H1 (cell line): ENCODE measurements around the gene SERPINA6. TPM values are rescaled to one million over a fixed set of nuclear protein-coding genes. Genes with fewer than 3 reads are reported as not detected.

Experiments used
- CTCF ChIA-PET: fragments of 300-600 bp; sonication (Branson Sonifier 250); formaldehyde crosslinking; loops from one replicate; lab custom pipeline; 2021; ENCODE audit not compliant: partially characterized antibody; lab: Charles Lee
- POLR2A ChIA-PET: fragments of 300-600 bp; sonication (Branson Sonifier 250); formaldehyde crosslinking; loops from one replicate; lab custom pipeline; 2021; ENCODE audit warnings: inconsistent platforms; ENCODE audit not compliant: partially characterized antibody; lab: Charles Lee
- DNase-seq, 2 experiments: peaks; one replicate each; pipeline versions ENCODE4 v3.0.0 to v3.0.0-alpha.2; 2010 to 2022; ENCODE audit warnings: low spot score in 2 of 2, low read depth in 1 of 2, mixed read lengths in 1 of 2
- FAIRE-seq: peaks from 2 replicates; lab custom pipeline; 2011; peaks lifted over from hg19 to GRCh38; lab: Jason Lieb, UNC
- H2AFZ ChIP-seq: 2 replicates; pipeline ENCODE4 v1.8.1; 2012; ENCODE audit warnings: low read length, inconsistent platforms
- H2AK5ac ChIP-seq: 2 replicates; pipeline ENCODE4 v1.6.1; 2013; ENCODE audit warnings: low read depth, low read length
- H2BK120ac ChIP-seq: replicated peaks from 2 replicates; pipeline ENCODE3; 2013; ENCODE audit warnings: low read depth, low read length, inconsistent platforms
- H2BK12ac ChIP-seq: 2 replicates; pipeline ENCODE4 v1.6.1; 2013; ENCODE audit warnings: low read depth, low read length
- H2BK15ac ChIP-seq: 2 replicates; pipeline ENCODE4 v1.6.1; 2013; ENCODE audit warnings: low read length
- H2BK20ac ChIP-seq: 2 replicates; pipeline ENCODE4 v1.6.1; 2013; ENCODE audit warnings: low read length
- H2BK5ac ChIP-seq: 2 replicates; pipeline ENCODE4 v1.6.1; 2013; ENCODE audit warnings: low read depth, low read length
- H3K14ac ChIP-seq: 2 replicates; pipeline ENCODE4 v1.6.1; 2013; ENCODE audit warnings: inconsistent platforms; ENCODE audit not compliant: insufficient read length
- H3K18ac ChIP-seq: 2 replicates; pipeline ENCODE4 v1.6.1; 2013; ENCODE audit warnings: low read length; ENCODE audit errors: extremely low read depth
- H3K23ac ChIP-seq: 2 replicates; pipeline ENCODE4 v1.6.1; 2013; ENCODE audit warnings: inconsistent platforms; ENCODE audit not compliant: insufficient read length
- H3K23me2 ChIP-seq: 2 replicates; pipeline ENCODE4 v1.6.1; 2013; ENCODE audit warnings: low read depth, low read length
- H3K27ac ChIP-seq: 2 replicates; pipeline ENCODE4 v1.6.1; 2011; ENCODE audit warnings: low read depth, low read length, inconsistent platforms
- H3K27me3 ChIP-seq, 4 experiments: replicated peaks in 1 of 4; 1 replicate in 1 of 4; 2 replicates in 3 of 4; pipeline versions ENCODE4 v1.6.1 to v1.8.1; 2011 to 2013; ENCODE audit warnings: low read length in 3 of 4, mild to moderate bottlenecking in 3 of 4, inconsistent platforms in 2 of 4, mixed read lengths in 2 of 4, moderate library complexity in 1 of 4; ENCODE audit not compliant: control insufficient read depth in 3 of 4, insufficient read depth in 3 of 4; ENCODE audit errors: extremely low read depth in 1 of 4
- H3K36me3 ChIP-seq, 4 experiments: 2 replicates each; pipeline versions ENCODE4 v1.6.1 to v1.8.1; 2011 to 2013; ENCODE audit warnings: mild to moderate bottlenecking in 4 of 4, low read length in 3 of 4, moderate library complexity in 2 of 4, control low read depth in 1 of 4, inconsistent platforms in 1 of 4; ENCODE audit not compliant: insufficient read depth in 4 of 4, control insufficient read depth in 2 of 4
- H3K4ac ChIP-seq: replicated peaks from 2 replicates; pipeline ENCODE3; 2013; ENCODE audit warnings: low read length, low read depth, mixed read lengths, inconsistent platforms; ENCODE audit not compliant: insufficient read length
- H3K4me1 ChIP-seq, 4 experiments: replicated peaks in 1 of 4; 1 replicate in 1 of 4; 2 replicates in 3 of 4; pipeline versions ENCODE4 v1.6.1 to v1.8.1; 2011 to 2013; ENCODE audit warnings: low read length in 3 of 4, inconsistent platforms in 2 of 4, mixed read lengths in 1 of 4; ENCODE audit not compliant: insufficient read depth in 4 of 4, control insufficient read depth in 3 of 4
- H3K4me2 ChIP-seq, 2 experiments: 2 replicates each; pipeline versions ENCODE4 v1.6.1 to v1.8.1; 2011 to 2013; ENCODE audit warnings: low read depth in 2 of 2, low read length in 2 of 2, control low read depth in 1 of 2, inconsistent platforms in 1 of 2, mild to moderate bottlenecking in 1 of 2; ENCODE audit not compliant: insufficient read depth in 1 of 2
- H3K4me3 ChIP-seq, 4 experiments: fragments of 200-600, 300-600 bp in 1 of 4; sonication (generic), shearing (Covaris generic), sonication (Bioruptor Twin) in 1 of 4; 2 replicates each; pipeline versions ENCODE4 v1.5.1 to v1.8.1; 2011 to 2016; ENCODE audit warnings: low read length in 4 of 4, low read depth in 3 of 4, control low read depth in 2 of 4, inconsistent platforms in 2 of 4, mild to moderate bottlenecking in 2 of 4, mixed read lengths in 1 of 4, moderate library complexity in 1 of 4; ENCODE audit not compliant: insufficient read depth in 2 of 4; ENCODE audit errors: extremely low read depth in 1 of 4
- H3K56ac ChIP-seq: replicated peaks from 2 replicates; pipeline ENCODE3; 2013; ENCODE audit warnings: low read depth, mild to moderate bottlenecking, mixed read lengths, low read length, inconsistent platforms; ENCODE audit not compliant: insufficient read length
- H3K79me1 ChIP-seq: 2 replicates; pipeline ENCODE4 v1.6.1; 2013; ENCODE audit warnings: low read depth, low read length, control low read depth
- H3K79me2 ChIP-seq, 2 experiments: 2 replicates each; pipeline versions ENCODE4 v1.6.1 to v1.8.1; 2012 to 2013; ENCODE audit warnings: low read length in 2 of 2, mild to moderate bottlenecking in 2 of 2, inconsistent platforms in 1 of 2; ENCODE audit not compliant: insufficient read depth in 2 of 2, control insufficient read depth in 1 of 2
- H3K9ac ChIP-seq, 4 experiments: replicated peaks in 1 of 4; 1 replicate in 1 of 4; 2 replicates in 3 of 4; pipeline versions ENCODE4 v1.6.1 to v1.8.1; 2011 to 2013; ENCODE audit warnings: low read depth in 3 of 4, low read length in 3 of 4, control low read depth in 2 of 4, mild to moderate bottlenecking in 2 of 4, moderate library complexity in 2 of 4, inconsistent platforms in 1 of 4; ENCODE audit errors: extremely low read depth in 1 of 4
- H3K9me3 ChIP-seq, 2 experiments: 2 replicates each; pipeline versions ENCODE4 v1.6.1 to v1.8.1; 2012 to 2013; ENCODE audit warnings: mild to moderate bottlenecking in 2 of 2, moderate library complexity in 2 of 2, control low read depth in 1 of 2, inconsistent platforms in 1 of 2, low read depth in 1 of 2, low read length in 1 of 2, mixed read lengths in 1 of 2; ENCODE audit not compliant: insufficient read depth in 2 of 2
- H4K20me1 ChIP-seq, 2 experiments: replicated peaks in 1 of 2; 2 replicates each; pipeline versions ENCODE3 to v1.8.1; 2011 to 2013; ENCODE audit warnings: inconsistent platforms in 2 of 2, low read length in 2 of 2, mild to moderate bottlenecking in 1 of 2; ENCODE audit not compliant: insufficient read depth in 2 of 2, control insufficient read depth in 1 of 2
- H4K5ac ChIP-seq: 2 replicates; pipeline ENCODE4 v1.6.1; 2013; ENCODE audit warnings: low read length, low read depth, mixed read lengths, inconsistent platforms; ENCODE audit not compliant: insufficient read length
- H4K8ac ChIP-seq: 2 replicates; pipeline ENCODE4 v1.8.0; 2013; ENCODE audit warnings: mild to moderate bottlenecking, moderate library complexity, low read length, inconsistent platforms; ENCODE audit not compliant: insufficient read depth; ENCODE audit errors: extremely low read depth
- H4K91ac ChIP-seq: replicated peaks from 2 replicates; pipeline ENCODE3; 2013; ENCODE audit warnings: low read length, mixed read lengths, inconsistent platforms; ENCODE audit not compliant: insufficient read length
- WGBS, 2 experiments: shearing (Covaris generic) in 1 of 2; methylation state at CpG; one replicate each; pipeline versions ENCODE4 v1.1.6 to v1.1.7; 2013 to 2015; ENCODE audit warnings: low lambda C conversion rate in 2 of 2, mixed read lengths in 2 of 2, inconsistent platforms in 1 of 2, low coverage in 1 of 2, missing lambda C conversion rate in 1 of 2; ENCODE audit not compliant: insufficient replicate concordance in 2 of 2, insufficient coverage in 1 of 2, insufficient read length in 1 of 2; ENCODE audit errors: extremely low coverage in 1 of 2, missing lambda C conversion rate in 1 of 2; 5-methylcytosine and 5-hydroxymethylcytosine counted together
- polyA plus RNA-seq, 7 experiments: library from polyadenylated mRNA; depleted of rRNA in 3 of 7; stranded (reverse) in 5 of 7; unstranded in 2 of 7; fragments of >200 nt in 5 of 7; fragments of 200-250 nt in 2 of 7; gene quantifications; 1 replicate in 5 of 7; 2 replicates in 1 of 7; 4 replicates in 1 of 7; pipeline versions ENCODE4 v1.2.1 to v1.2.3, GENCODE V29; 2011 to 2013; ENCODE audit warnings: missing spikeins in 2 of 7, mixed read lengths in 2 of 7
- total RNA-seq: library from RNA; stranded (reverse); fragmentation: NEBNext Ultra II Directional; extraction: Animal tissue kit (Norgen Biotek cat#: 25700); gene quantifications from 2 replicates; pipeline ENCODE4 v1.2.1, GENCODE V29; 2021

SERPINA6 gene
- total and polyA plus RNA-seq, 2 of the 8 experiments (the other 6 are each of a cell fraction or from before 2014, with no cell fraction given), result not detected

DNA sequence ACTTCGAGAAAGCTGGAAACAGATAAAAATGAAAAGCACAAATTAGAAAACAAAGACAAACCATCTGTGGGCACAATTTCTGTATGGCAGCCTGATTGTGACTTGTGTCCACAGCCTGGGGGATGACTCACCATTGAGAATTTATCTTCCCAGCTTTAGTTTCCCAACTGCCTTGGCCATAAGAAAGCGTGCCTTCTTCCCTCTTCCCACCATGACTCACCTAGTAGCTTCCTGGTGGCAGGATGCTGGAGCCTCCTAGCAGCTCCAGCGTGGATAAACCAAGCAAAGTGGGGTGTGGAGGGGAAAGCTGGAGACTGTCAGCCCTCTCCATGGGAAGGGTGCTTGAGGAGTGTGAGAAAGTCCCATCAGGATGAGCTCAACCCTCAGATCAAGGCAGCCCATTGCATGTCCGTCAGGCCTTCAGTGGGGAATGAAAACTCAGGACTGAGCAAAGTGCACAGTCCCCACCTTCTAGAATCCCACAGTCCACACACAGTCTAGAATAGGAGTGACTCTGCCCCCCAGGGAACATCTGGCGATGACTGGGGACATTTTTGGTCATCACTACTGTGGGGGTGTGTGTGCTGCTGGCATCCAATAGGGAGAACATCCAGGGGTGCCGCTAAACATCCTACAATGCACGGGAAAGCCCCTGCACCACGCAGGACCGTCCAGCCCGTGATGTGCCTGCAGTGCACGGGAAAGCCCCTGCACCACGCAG lies 22.4 kb upstream of the SERPINA6 start:
- no peak overlapping the region for H3K4me3 ChIP-seq
- POLR2A ChIA-PET, result interaction anchor here (0.7 kb wide), 1 partner anchor 10 kb away, joined by 3 read pairs; no protein-coding TSS in a partner anchor
- H3K4me2 ChIP-seq, result no peak overlapping the region
- H4K91ac ChIP-seq, result no peak overlapping the region
- H4K5ac ChIP-seq, result no peak overlapping the region
- H3K79me2 ChIP-seq, result no peaks in the 10 kb centered on the region
- no peak overlapping the region for H3K9ac ChIP-seq
- no peaks in the 10 kb centered on the region for H3K4me1 ChIP-seq
- no peak overlapping the region for H3K18ac ChIP-seq
- no peak overlapping the region for H2BK12ac ChIP-seq
- 88% methylated on average over 12 of the region's 12 CpGs; no CpG with 5 or more reads in 1 of the 2 experiments for WGBS, 2 experiments
- no peak overlapping the region for H2BK15ac ChIP-seq
- H3K27ac ChIP-seq, result no peak overlapping the region
- H3K4ac ChIP-seq, result no peak overlapping the region
- H3K9me3 ChIP-seq, result no peaks in the 10 kb centered on the region
- no peak overlapping the region for H3K56ac ChIP-seq
- H2AFZ ChIP-seq, result no peak overlapping the region
- FAIRE-seq, result no peak
- CTCF ChIA-PET, result interaction anchor here (1.1 to 1.6 kb wide), 2 partner anchors 27 to 141 kb away, joined by 3 to 4 read pairs; no protein-coding TSS in a partner anchor
- no peaks in the 10 kb centered on the region for H3K36me3 ChIP-seq
- no peak overlapping the region for H3K23ac ChIP-seq
- no peak overlapping the region for H2BK5ac ChIP-seq
- H4K20me1 ChIP-seq, result no peaks in the 10 kb centered on the region
- no peak overlapping the region for H2AK5ac ChIP-seq
- no peaks in the 10 kb centered on the region for H3K23me2 ChIP-seq
- no peaks in the 10 kb centered on the region for H3K79me1 ChIP-seq
- H3K14ac ChIP-seq, result no peak overlapping the region
- H3K27me3 ChIP-seq, result no peaks in the 10 kb centered on the region
- H4K8ac ChIP-seq, result no peak overlapping the region
- H2BK120ac ChIP-seq, result no peak overlapping the region
- no peak for DNase-seq
- H2BK20ac ChIP-seq, result no peak overlapping the region
